ENCODE data around the gene RTRAF. TPM values are rescaled to one million over a fixed set of nuclear protein-coding genes. Genes with fewer than 3 reads are reported as not detected.
A peak's percentile ranks its signal among the peaks of the same experiment; 100 is the strongest.

The RTRAF gene
- 10 to 100 TPM; 28.2 to 63.5 (median 54.4) TPM for total RNA-seq

- peak within 1 kb of the TSS; percentile 93 for H3K27ac ChIP-seq
- TF ChIP-seq POLR2A (IDR thresholded peaks at IDR 0.05) (peak; percentile 40 to 78), EP300 (IDR thresholded peaks at IDR 0.05) (no peak), POLR2AphosphoS5 (IDR thresholded peaks at IDR 0.05) (peak; percentile 81 to 85 (median 83))
- TF ChIP-seq, protein P1, sequence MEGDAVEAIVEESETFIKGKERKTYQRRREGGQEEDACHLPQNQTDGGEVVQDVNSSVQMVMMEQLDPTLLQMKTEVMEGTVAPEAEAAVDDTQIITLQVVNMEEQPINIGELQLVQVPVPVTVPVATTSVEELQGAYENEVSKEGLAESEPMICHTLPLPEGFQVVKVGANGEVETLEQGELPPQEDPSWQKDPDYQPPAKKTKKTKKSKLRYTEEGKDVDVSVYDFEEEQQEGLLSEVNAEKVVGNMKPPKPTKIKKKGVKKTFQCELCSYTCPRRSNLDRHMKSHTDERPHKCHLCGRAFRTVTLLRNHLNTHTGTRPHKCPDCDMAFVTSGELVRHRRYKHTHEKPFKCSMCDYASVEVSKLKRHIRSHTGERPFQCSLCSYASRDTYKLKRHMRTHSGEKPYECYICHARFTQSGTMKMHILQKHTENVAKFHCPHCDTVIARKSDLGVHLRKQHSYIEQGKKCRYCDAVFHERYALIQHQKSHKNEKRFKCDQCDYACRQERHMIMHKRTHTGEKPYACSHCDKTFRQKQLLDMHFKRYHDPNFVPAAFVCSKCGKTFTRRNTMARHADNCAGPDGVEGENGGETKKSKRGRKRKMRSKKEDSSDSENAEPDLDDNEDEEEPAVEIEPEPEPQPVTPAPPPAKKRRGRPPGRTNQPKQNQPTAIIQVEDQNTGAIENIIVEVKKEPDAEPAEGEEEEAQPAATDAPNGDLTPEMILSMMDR (IDR thresholded peaks at IDR 0.05): no peak
- peak within 1 kb of the TSS; percentile 85 for H3K4me3 ChIP-seq
- no peaks in the 10 kb centered on the region for H3K9me3 ChIP-seq
- H3K4me1 ChIP-seq: peaks cover 20% of the 10 kb centered on the region
- H3K27me3 ChIP-seq: no peaks in the 10 kb centered on the region
- under 1% methylated on average over 34 of the region's 72 CpGs for WGBS
- peak; percentile 93 to 95 for DNase-seq (ENCODE audit: low spot score in 2 of 2)
- H3K36me3 ChIP-seq: peaks cover 20% of the 10 kb centered on the region
Observed at GRCh38 chr14:51989293-51990234, at the start of gene RTRAF. Gene RTRAF (plus strand): TSS chr14:51989546. CDS start chr14:51989640, 94 bp downstream.

DNA sequence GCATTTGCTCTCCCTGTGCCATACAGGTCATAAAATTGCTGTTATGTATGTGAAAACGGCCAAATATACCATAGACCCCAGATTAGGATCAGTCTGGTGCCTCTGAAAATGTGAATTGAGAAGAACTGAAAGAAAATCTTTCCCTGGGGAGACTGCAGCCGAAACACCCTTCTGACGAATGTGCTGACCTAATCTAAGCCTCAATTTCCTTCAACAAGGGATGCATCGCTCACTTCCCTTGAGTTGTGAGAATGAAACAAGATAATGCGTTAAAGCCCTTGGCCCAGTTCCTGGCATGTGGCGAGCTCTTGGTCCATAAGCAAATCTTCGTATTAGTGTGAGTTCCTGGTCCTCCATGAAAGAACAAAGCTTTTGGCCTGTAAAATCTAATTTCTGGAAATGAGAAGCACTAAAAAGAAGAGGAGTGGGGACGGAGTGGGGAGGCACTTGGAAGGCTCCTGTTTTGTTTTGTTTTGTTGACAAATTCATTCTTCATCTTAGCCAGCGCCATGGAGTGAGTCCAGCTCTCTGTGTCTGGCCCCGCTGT lies 49.5 kb upstream of the RTRAF start:
- H3K36me3 ChIP-seq: no peaks in the 10 kb centered on the region
- H3K4me3 ChIP-seq: no peak overlapping the region
- TF ChIP-seq EP300 (IDR thresholded peaks at IDR 0.05): no peak
- TF ChIP-seq POLR2AphosphoS5 (IDR thresholded peaks at IDR 0.05): no peak
- no peak for TF ChIP-seq POLR2A (IDR thresholded peaks at IDR 0.05)
- TF ChIP-seq, protein P1 (IDR thresholded peaks at IDR 0.05): no peak
- no peak overlapping the region for H3K27ac ChIP-seq
- 85% methylated on average over 10 of the region's 10 CpGs for WGBS
- no peaks in the 10 kb centered on the region for H3K4me1 ChIP-seq
- no peaks in the 10 kb centered on the region for H3K9me3 ChIP-seq
- DNase-seq (ENCODE audit: low spot score in 2 of 2): no peak
- no peaks in the 10 kb centered on the region for H3K27me3 ChIP-seq

- no peak for TF ChIP-seq POLR2A (IDR thresholded peaks at IDR 0.05)
- TF ChIP-seq, protein P1 (IDR thresholded peaks at IDR 0.05): no peak
- no peak for TF ChIP-seq EP300 (IDR thresholded peaks at IDR 0.05)
- no peak for TF ChIP-seq POLR2AphosphoS5 (IDR thresholded peaks at IDR 0.05)
- no peak for DNase-seq (ENCODE audit: low spot score in 2 of 2)
- WGBS: 88% methylated on average over 2 of the region's 2 CpGs
- no peak overlapping the region for H3K4me3 ChIP-seq
- H3K27ac ChIP-seq: no peak overlapping the region
- no peaks in the 10 kb centered on the region for H3K27me3 ChIP-seq
- no peaks in the 10 kb centered on the region for H3K4me1 ChIP-seq
- no peaks in the 10 kb centered on the region for H3K36me3 ChIP-seq
- no peaks in the 10 kb centered on the region for H3K9me3 ChIP-seq
Observed at GRCh38 chr14:51942971-51943370, 46.4 kb upstream of the RTRAF start.

GRCh38 chr14:51950007-51950406 lies 39.3 kb upstream of the RTRAF start:
- H3K4me1 ChIP-seq: no peaks in the 10 kb centered on the region
- TF ChIP-seq POLR2AphosphoS5 (IDR thresholded peaks at IDR 0.05) (no peak), POLR2A (IDR thresholded peaks at IDR 0.05) (no peak), EP300 (IDR thresholded peaks at IDR 0.05) (no peak)
- TF ChIP-seq, protein P1 (IDR thresholded peaks at IDR 0.05): no peak
- H3K27me3 ChIP-seq: no peaks in the 10 kb centered on the region
- H3K36me3 ChIP-seq: no peaks in the 10 kb centered on the region
- H3K4me3 ChIP-seq: no peak overlapping the region
- DNase-seq (ENCODE audit: low spot score in 2 of 2): no peak
- no peaks in the 10 kb centered on the region for H3K9me3 ChIP-seq
- no peak overlapping the region for H3K27ac ChIP-seq
- 72% methylated on average over 2 of the region's 2 CpGs for WGBS

DNA sequence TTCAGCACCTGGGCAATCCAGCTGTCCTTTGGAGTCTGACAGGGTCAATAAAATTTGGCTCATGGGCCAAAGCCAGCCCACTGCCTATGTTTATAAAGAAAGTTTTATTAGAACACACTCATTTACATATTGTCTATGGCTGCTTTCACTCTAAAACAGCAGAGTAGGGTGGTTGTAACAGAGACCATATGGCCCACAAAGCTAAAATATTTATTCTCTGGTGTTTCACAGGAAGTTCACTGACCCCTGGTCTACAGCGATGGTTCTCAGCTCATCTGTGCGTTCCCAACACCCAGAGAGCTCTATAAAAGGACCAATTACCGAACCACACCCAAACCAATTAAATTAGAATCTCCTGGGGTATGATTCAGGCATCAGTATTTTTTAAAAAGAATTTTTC lies 37.7 kb upstream of the RTRAF start:
- H3K27ac ChIP-seq: no peak overlapping the region
- TF ChIP-seq POLR2AphosphoS5 (IDR thresholded peaks at IDR 0.05) (no peak), POLR2A (IDR thresholded peaks at IDR 0.05) (no peak)
- TF ChIP-seq, protein P1 (IDR thresholded peaks at IDR 0.05): no peak
- H3K4me1 ChIP-seq: no peaks in the 10 kb centered on the region
- DNase-seq (ENCODE audit: low spot score in 2 of 2): no peak
- 93% methylated on average over 3 of the region's 3 CpGs for WGBS
- no peaks in the 10 kb centered on the region for H3K36me3 ChIP-seq
- H3K4me3 ChIP-seq: no peak overlapping the region
- H3K9me3 ChIP-seq: no peaks in the 10 kb centered on the region
- H3K27me3 ChIP-seq: no peaks in the 10 kb centered on the region
